ENCODE measurements around the gene CDKL4. TPM values are rescaled to one million over a fixed set of nuclear protein-coding genes. Genes with fewer than 3 reads are reported as not detected.
A peak's percentile ranks its signal among the peaks of the same experiment; 100 is the strongest.
"Not testable (repeated sequence)": the region's sequence is repeated elsewhere in the genome, so short reads cannot be mapped to it uniquely, and the experiment has no call there.

The CDKL4 gene
- total RNA-seq, 1 experiment from 2014 or later, result 0.30 TPM

- not testable (repeated sequence) for H3K9me3 ChIP-seq, H3K36me3 ChIP-seq, DNase-seq, H3K4me3 ChIP-seq, H3K27me3 ChIP-seq
Measured at GRCh38 chr2:39244963-39245625, 1.3 kb upstream of the CDKL4 start.

- peak overlapping the region; percentile 47 for H3K4me3 ChIP-seq
- H3K36me3 ChIP-seq, H3K9me3 ChIP-seq, H3K27me3 ChIP-seq, DNase-seq: not testable (repeated sequence)
Measured at GRCh38 chr2:39244241-39244862, 582 bp upstream of the CDKL4 start.

GRCh38 chr2:39241588-39241987 is 2.2 kb downstream of the CDKL4 start:
- Histone ChIP-seq H3K36me3 (no peaks in the 10 kb centered on the region), H3K9me3 (no peaks in the 10 kb centered on the region), H3K27me3 (no peaks in the 10 kb centered on the region), H3K4me3 (no peak overlapping the region)
- no peak for DNase-seq

- H3K27me3 ChIP-seq, result no peaks in the 10 kb centered on the region
- H3K36me3 ChIP-seq, result no peaks in the 10 kb centered on the region
- no peak overlapping the region for H3K4me3 ChIP-seq
- no peak for DNase-seq
- H3K9me3 ChIP-seq, result no peaks in the 10 kb centered on the region
Measured at GRCh38 chr2:39240758-39241157, 3.0 kb downstream of the CDKL4 start.

GRCh38 chr2:39234754-39235153 is 9.0 kb downstream of the CDKL4 start:
- Histone ChIP-seq H3K27me3 (no peaks in the 10 kb centered on the region), H3K36me3 (no peaks in the 10 kb centered on the region), H3K4me3 (no peak overlapping the region), H3K9me3 (no peaks in the 10 kb centered on the region)
- no peak for DNase-seq

GRCh38 chr2:39232141-39232540 is 11.6 kb downstream of the CDKL4 start:
- H3K36me3 ChIP-seq, result no peaks in the 10 kb centered on the region
- DNase-seq, result no peak
- no peak overlapping the region for H3K4me3 ChIP-seq
- H3K27me3 ChIP-seq, result no peaks in the 10 kb centered on the region
- no peaks in the 10 kb centered on the region for H3K9me3 ChIP-seq

GRCh38 chr2:39228413-39229209 is 15.2 kb downstream of the CDKL4 start:
- Histone ChIP-seq H3K36me3 (no peaks in the 10 kb centered on the region), H3K27me3 (no peaks in the 10 kb centered on the region), H3K4me3 (no peak overlapping the region), H3K9me3 (no peaks in the 10 kb centered on the region)
- DNase-seq, result no peak

GRCh38 chr2:39227628-39228412 is 15.9 kb downstream of the CDKL4 start:
- Histone ChIP-seq H3K9me3 (no peaks in the 10 kb centered on the region), H3K27me3 (no peaks in the 10 kb centered on the region), H3K4me3 (no peak overlapping the region), H3K36me3 (no peaks in the 10 kb centered on the region)
- peak; percentile 58 for DNase-seq

- Histone ChIP-seq H3K9me3 (no peaks in the 10 kb centered on the region), H3K4me3 (no peak overlapping the region), H3K27me3 (no peaks in the 10 kb centered on the region), H3K36me3 (no peaks in the 10 kb centered on the region)
- no peak for DNase-seq
Measured at GRCh38 chr2:39225567-39225966, 18.2 kb downstream of the CDKL4 start.

- Histone ChIP-seq H3K9me3 (no peaks in the 10 kb centered on the region), H3K36me3 (no peaks in the 10 kb centered on the region), H3K4me3 (no peak overlapping the region), H3K27me3 (no peaks in the 10 kb centered on the region)
- DNase-seq, result no peak
Measured at GRCh38 chr2:39223909-39224308, 19.9 kb downstream of the CDKL4 start.

- H3K4me3 ChIP-seq, result no peak overlapping the region
- H3K36me3 ChIP-seq, result no peaks in the 10 kb centered on the region
- no peaks in the 10 kb centered on the region for H3K27me3 ChIP-seq
- no peak for DNase-seq
- H3K9me3 ChIP-seq, result no peaks in the 10 kb centered on the region
Measured at GRCh38 chr2:39221459-39221858, 22.3 kb downstream of the CDKL4 start.

GRCh38 chr2:39220136-39220535 is 23.6 kb downstream of the CDKL4 start:
- Histone ChIP-seq H3K27me3 (no peaks in the 10 kb centered on the region), H3K4me3 (no peak overlapping the region), H3K36me3 (no peaks in the 10 kb centered on the region), H3K9me3 (no peaks in the 10 kb centered on the region)
- DNase-seq, result no peak

GRCh38 chr2:39218391-39218790 is 25.4 kb downstream of the CDKL4 start:
- H3K36me3 ChIP-seq, result no peaks in the 10 kb centered on the region
- no peaks in the 10 kb centered on the region for H3K9me3 ChIP-seq
- H3K27me3 ChIP-seq, result no peaks in the 10 kb centered on the region
- no peak for DNase-seq
- no peak overlapping the region for H3K4me3 ChIP-seq

- no peak overlapping the region for H3K4me3 ChIP-seq
- no peaks in the 10 kb centered on the region for H3K27me3 ChIP-seq
- no peaks in the 10 kb centered on the region for H3K9me3 ChIP-seq
- DNase-seq, result no peak
- H3K36me3 ChIP-seq, result no peaks in the 10 kb centered on the region
Measured at GRCh38 chr2:39217192-39217550, 26.6 kb downstream of the CDKL4 start.

- Histone ChIP-seq H3K36me3 (no peaks in the 10 kb centered on the region), H3K27me3 (no peaks in the 10 kb centered on the region), H3K4me3 (no peak overlapping the region), H3K9me3 (no peaks in the 10 kb centered on the region)
- DNase-seq, result no peak
Measured at GRCh38 chr2:39216346-39217191, 27.2 kb downstream of the CDKL4 start.

GRCh38 chr2:39215545-39215944 is 28.2 kb downstream of the CDKL4 start:
- no peak overlapping the region for H3K4me3 ChIP-seq
- no peaks in the 10 kb centered on the region for H3K36me3 ChIP-seq
- no peak for DNase-seq

More at GRCh38 chr2:39215545-39215944, 28.2 kb downstream of the CDKL4 start:
- no peaks in the 10 kb centered on the region for H3K27me3 ChIP-seq
- no peaks in the 10 kb centered on the region for H3K9me3 ChIP-seq

Data from MG63 (cell line).